NCI-H146 treated with DMSO at 0.1 percent for 48 hours (cell line): ENCODE measurements around the gene USP10.
"Not testable (repeated sequence)": the region's sequence is repeated elsewhere in the genome, so short reads cannot be mapped to it uniquely, and the experiment has no call there.

Source experiments
- DNase-seq: peaks from one replicate; lab custom pipeline; 2025; ENCODE audit not compliant: unreplicated experiment; lab: John Stamatoyannopoulos, UW

USP10 gene

GRCh38 chr16:84746231-84746630 lies 46.4 kb downstream of the USP10 start:
- no peak for DNase-seq

- DNase-seq = no peak
Measured at GRCh38 chr16:84746875-84747274, 47.1 kb downstream of the USP10 start.

GRCh38 chr16:84748247-84748646 lies 48.4 kb downstream of the USP10 start:
- DNase-seq = not testable (repeated sequence)

- DNase-seq = no peak
Measured at GRCh38 chr16:84749072-84749471, 49.3 kb downstream of the USP10 start.

GRCh38 chr16:84749815-84750214 lies 50.0 kb downstream of the USP10 start:
- DNase-seq = no peak

- no peak for DNase-seq
Measured at GRCh38 chr16:84750575-84750974, 50.8 kb downstream of the USP10 start.

- DNase-seq = no peak
Measured at GRCh38 chr16:84751241-84751640, 51.4 kb downstream of the USP10 start.

- DNase-seq = no peak
Measured at GRCh38 chr16:84751947-84752346, 52.1 kb downstream of the USP10 start.

GRCh38 chr16:84752600-84752999 lies 52.8 kb downstream of the USP10 start:
- no peak for DNase-seq

GRCh38 chr16:84753412-84754326 lies 53.9 kb downstream of the USP10 start:
- DNase-seq = no peak

- DNase-seq = peak; percentile 21
Measured at GRCh38 chr16:84754353-84754856, 54.6 kb downstream of the USP10 start.

- DNase-seq = no peak
Measured at GRCh38 chr16:84754956-84755672, 55.3 kb downstream of the USP10 start.

GRCh38 chr16:84756830-84757229 lies 57.0 kb downstream of the USP10 start:
- no peak for DNase-seq

- no peak for DNase-seq
Measured at GRCh38 chr16:84758627-84759026, 58.8 kb downstream of the USP10 start.

- DNase-seq = no peak
Measured at GRCh38 chr16:84759061-84759460, 59.3 kb downstream of the USP10 start.

- DNase-seq = no peak
Measured at GRCh38 chr16:84759906-84760305, 60.1 kb downstream of the USP10 start.

GRCh38 chr16:84761448-84762368 lies 61.9 kb downstream of the USP10 start:
- DNase-seq = no peak

- no peak for DNase-seq
Measured at GRCh38 chr16:84763164-84763563, 63.4 kb downstream of the USP10 start.

GRCh38 chr16:84763629-84764028 lies 63.8 kb downstream of the USP10 start:
- DNase-seq = no peak

- no peak for DNase-seq
Measured at GRCh38 chr16:84764970-84765369, 65.2 kb downstream of the USP10 start.
